Keratinocyte (primary cell): ENCODE results near the gene ARNT2. TPM values are rescaled to one million over a fixed set of nuclear protein-coding genes. Genes with fewer than 3 reads are reported as not detected.

ENCODE experiments used
- DNase-seq: peaks from one replicate; pipeline ENCODE4 v3.0.0-alpha.2; 2011; ENCODE audit warnings: low read depth, missing footprints, low spot score
- FAIRE-seq: peaks from 2 replicates; lab custom pipeline; 2011; peaks lifted over from hg19 to GRCh38; lab: Jason Lieb, UNC
- H2AFZ ChIP-seq: 2 replicates; pipeline ENCODE4 v1.6.0; 2012; ENCODE audit warnings: low read length, control low read depth, inconsistent platforms; ENCODE audit not compliant: control insufficient read depth
- H3K27ac ChIP-seq: 2 replicates; pipeline ENCODE4 v1.5.1; 2011; ENCODE audit warnings: low read length; ENCODE audit not compliant: control insufficient read depth, insufficient read depth
- H3K27me3 ChIP-seq: 3 replicates; pipeline ENCODE4 v1.6.0; 2011; ENCODE audit warnings: low read length; ENCODE audit not compliant: control insufficient read depth, insufficient read depth; ENCODE audit errors: extremely low read depth
- H3K36me3 ChIP-seq, 2 experiments: 2 replicates in 1 of 2; 3 replicates in 1 of 2; pipeline ENCODE4 v1.5.1; 2011; ENCODE audit warnings: low read length in 2 of 2, mild to moderate bottlenecking in 1 of 2; ENCODE audit not compliant: control insufficient read depth in 2 of 2, insufficient read depth in 2 of 2; ENCODE audit errors: extremely low read depth in 1 of 2
- H3K4me1 ChIP-seq: 3 replicates; pipeline ENCODE4 v1.5.1; 2011; ENCODE audit warnings: low read length; ENCODE audit not compliant: control insufficient read depth, insufficient read depth; ENCODE audit errors: extremely low read depth
- H3K4me2 ChIP-seq: 3 replicates; pipeline ENCODE4 v1.6.0; 2011; ENCODE audit warnings: low read depth, low read length; ENCODE audit not compliant: control insufficient read depth, insufficient read depth; ENCODE audit errors: extremely low read depth
- H3K4me3 ChIP-seq, 3 experiments: fragments of 200-600 bp in 1 of 3; sonication (generic) in 1 of 3; 2 replicates in 2 of 3; 3 replicates in 1 of 3; pipeline ENCODE4 v1.5.1; 2011 to 2016; ENCODE audit warnings: low read length in 3 of 3, mild to moderate bottlenecking in 3 of 3, control low read depth in 2 of 3, inconsistent platforms in 1 of 3, low read depth in 1 of 3, mixed read lengths in 1 of 3, mixed run types in 1 of 3, moderate library complexity in 1 of 3; ENCODE audit not compliant: control insufficient read depth in 2 of 3, insufficient read depth in 2 of 3; ENCODE audit errors: extremely low read depth in 1 of 3
- H3K79me2 ChIP-seq: 2 replicates; pipeline ENCODE4 v1.6.0; 2012; ENCODE audit warnings: low read length; ENCODE audit not compliant: control insufficient read depth, insufficient read depth
- H3K9ac ChIP-seq: 3 replicates; pipeline ENCODE4 v1.6.0; 2011; ENCODE audit warnings: low read length; ENCODE audit not compliant: control insufficient read depth, insufficient read depth; ENCODE audit errors: extremely low read depth
- H3K9me1 ChIP-seq: 3 replicates; pipeline ENCODE4 v1.6.0; 2011; ENCODE audit warnings: low read length; ENCODE audit not compliant: control insufficient read depth, insufficient read depth; ENCODE audit errors: extremely low read depth
- H3K9me3 ChIP-seq: 2 replicates; pipeline ENCODE4 v1.5.1; 2012; ENCODE audit warnings: low read depth, low read length; ENCODE audit not compliant: control insufficient read depth
- H4K20me1 ChIP-seq: 3 replicates; pipeline ENCODE4 v1.6.0; 2011; ENCODE audit warnings: low read length; ENCODE audit not compliant: control insufficient read depth, insufficient read depth; ENCODE audit errors: extremely low read depth
- CTCF ChIP-seq, 3 experiments: IDR thresholded peaks in 1 of 3; conservative IDR thresholded peaks in 1 of 3; optimal IDR thresholded peaks in 1 of 3; 2 replicates in 2 of 3; 3 replicates in 1 of 3; pipeline versions ENCODE3 to v1.5.1; 2011; ENCODE audit warnings: low read length in 3 of 3, mild to moderate bottlenecking in 3 of 3, moderate library complexity in 2 of 3, control low read depth in 1 of 3, inconsistent platforms in 1 of 3; ENCODE audit not compliant: insufficient read depth in 2 of 3; ENCODE audit errors: extremely low read depth in 1 of 3
- EZH2 ChIP-seq: IDR thresholded peaks from one replicate; pipeline ENCODE4 v1.6.1; 2012; ENCODE audit warnings: inconsistent platforms, mild to moderate bottlenecking, low read length, moderate library complexity
- dilution Hi-C: fragments of 300-500 bp; cut with MboI; formaldehyde crosslinking; loops from one replicate; pipeline ENCODE4 v1.7.0; 2020; ENCODE audit warnings: low sequenced_read_pairs; ENCODE audit not compliant: extremely low pct_ligation_motif_present
- polyA plus RNA-seq, 5 experiments: library from polyadenylated mRNA; depleted of rRNA in 3 of 5; stranded (reverse) in 3 of 5; stranded (forward) in 1 of 5; unstranded in 1 of 5; fragments of >200 nt; gene quantifications; 1 replicate in 1 of 5; 2 replicates in 3 of 5; 3 replicates in 1 of 5; pipeline versions ENCODE4 v1.2.1 to v1.2.3, GENCODE V29; 2011 to 2012; ENCODE audit warnings: missing spikeins in 2 of 5, low read depth in 1 of 5, low replicate concordance in 1 of 5

Gene ARNT2
- polyA plus RNA-seq, 1 donor (not counting 4 experiments of a cell fraction or from before 2014, with no cell fraction given): 0.16 TPM

- no peaks in the 10 kb centered on the region for H3K4me1 ChIP-seq
- no peaks in the 10 kb centered on the region for H3K79me2 ChIP-seq
- DNase-seq (no peak), FAIRE-seq (no peak)
- dilution Hi-C loops: no loop called here
- TF ChIP-seq EZH2 (no peak), CTCF (optimal IDR thresholded peaks at IDR 0.05 in 1 of 3, IDR thresholded peaks at IDR 0.05 in 1 of 3, conservative IDR thresholded peaks at IDR 0.05 in 1 of 3; ENCODE audit: extremely low read depth in 1 of 3, insufficient read depth in 2 of 3, low read length in 3 of 3) (no peak)
- H3K9me1 ChIP-seq: no peaks in the 10 kb centered on the region
- H3K4me2 ChIP-seq: no peak overlapping the region
- no peaks in the 10 kb centered on the region for H3K36me3 ChIP-seq
- H3K9me3 ChIP-seq: peaks cover 4% of the 10 kb centered on the region
- H3K4me3 ChIP-seq: no peak overlapping the region
- H3K27me3 ChIP-seq: no peaks in the 10 kb centered on the region
- no peaks in the 10 kb centered on the region for H4K20me1 ChIP-seq
- no peak overlapping the region for H3K9ac ChIP-seq
- H3K27ac ChIP-seq: no peak overlapping the region
- no peak overlapping the region for H2AFZ ChIP-seq
Observed at GRCh38 chr15:80367661-80368060, 36.5 kb upstream of the ARNT2 start.

GRCh38 chr15:80371924-80372323, 32.3 kb upstream of the ARNT2 start:
- Histone ChIP-seq H3K4me2 (no peak overlapping the region), H3K27ac (no peak overlapping the region), H3K9me3 (peaks cover 4% of the 10 kb centered on the region), H3K27me3 (no peaks in the 10 kb centered on the region), H3K9ac (no peak overlapping the region), H4K20me1 (no peaks in the 10 kb centered on the region), H3K4me3 (no peak overlapping the region), H3K9me1 (no peaks in the 10 kb centered on the region), H3K36me3 (no peaks in the 10 kb centered on the region), H3K4me1 (no peaks in the 10 kb centered on the region), H2AFZ (no peak overlapping the region), H3K79me2 (no peaks in the 10 kb centered on the region)
- DNase-seq (no peak), FAIRE-seq (no peak)
- TF ChIP-seq EZH2: no peak
- no peak for TF ChIP-seq CTCF (optimal IDR thresholded peaks at IDR 0.05 in 1 of 3, IDR thresholded peaks at IDR 0.05 in 1 of 3, conservative IDR thresholded peaks at IDR 0.05 in 1 of 3; ENCODE audit: extremely low read depth in 1 of 3, insufficient read depth in 2 of 3, low read length in 3 of 3)
- dilution Hi-C loops: no loop called here
